Activated T-cell treated with anti-CD3 and anti-CD28 coated beads for 24 hours (primary cell): ENCODE data around the gene HPF1.
"Not testable (repeated sequence)": the region's sequence is repeated elsewhere in the genome, so short reads cannot be mapped to it uniquely, and the experiment has no call there.

ENCODE experiments used
- DNase-seq: peaks from one replicate; pipeline ENCODE4 v3.0.0-alpha.2; 2020; ENCODE audit warnings: low read depth

The HPF1 gene

GRCh38 chr4:169738604-169739003, 19.1 kb downstream of the HPF1 start:
- DNase-seq: not testable (repeated sequence)

DNA sequence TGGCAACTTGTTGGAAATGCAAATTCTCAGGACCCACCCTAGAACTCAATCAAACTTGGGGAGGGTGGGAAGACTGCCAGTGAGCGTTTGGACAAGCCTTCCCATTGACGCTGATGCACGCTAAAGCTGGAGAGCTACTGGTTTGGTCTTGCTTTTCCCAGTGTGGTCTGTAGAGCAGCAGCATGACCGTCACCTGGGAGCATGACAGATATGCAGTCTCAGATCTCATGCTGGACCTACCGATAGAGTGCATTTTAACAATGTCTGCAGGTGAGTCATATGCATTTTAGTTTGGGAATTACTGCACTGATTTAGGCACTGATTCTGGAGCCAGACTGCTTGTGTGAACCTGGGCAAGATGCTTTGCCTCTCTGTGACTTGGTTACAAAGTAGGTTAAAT, 27.2 kb downstream of the HPF1 start:
- no peak for DNase-seq

DNA sequence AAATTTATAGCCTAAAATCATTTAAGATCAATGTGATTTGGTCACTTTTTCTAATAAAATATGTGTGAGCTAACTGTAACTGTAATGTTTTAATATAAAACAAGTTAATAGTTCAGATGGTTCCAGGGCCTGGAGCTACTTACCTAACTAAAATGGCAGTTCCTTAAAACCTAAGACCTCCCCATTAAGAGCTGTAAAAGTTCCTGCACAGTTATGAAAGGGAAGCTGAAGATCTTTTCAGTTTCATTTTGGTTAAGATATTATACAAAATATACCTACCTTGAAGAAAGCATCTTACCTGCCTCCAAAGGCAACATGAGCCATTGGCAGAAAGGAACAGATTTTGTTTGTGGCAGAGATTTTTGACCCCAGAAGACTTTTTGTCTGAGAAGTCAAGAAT, 30.1 kb downstream of the HPF1 start:
- DNase-seq: no peak

DNA sequence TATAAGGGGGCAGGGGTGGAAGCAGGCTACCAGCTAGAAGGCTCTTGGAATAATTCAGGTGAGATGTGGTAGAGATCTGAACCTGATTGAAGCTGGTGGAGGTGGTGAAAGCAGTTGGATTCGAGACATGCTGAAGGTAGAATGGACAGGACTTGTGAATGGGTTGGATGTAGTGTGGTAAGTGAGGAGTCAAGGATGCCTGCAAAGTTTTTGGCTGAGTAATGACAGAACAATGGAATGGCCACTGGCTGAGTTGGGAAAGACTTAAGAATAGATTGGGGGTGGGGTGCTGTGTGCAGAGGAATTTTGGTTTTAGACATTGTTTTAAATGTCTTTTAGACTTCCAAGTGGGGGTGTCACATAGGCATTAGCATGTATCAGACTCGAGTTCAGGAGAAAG, 33.5 kb downstream of the HPF1 start:
- no peak for DNase-seq

DNA sequence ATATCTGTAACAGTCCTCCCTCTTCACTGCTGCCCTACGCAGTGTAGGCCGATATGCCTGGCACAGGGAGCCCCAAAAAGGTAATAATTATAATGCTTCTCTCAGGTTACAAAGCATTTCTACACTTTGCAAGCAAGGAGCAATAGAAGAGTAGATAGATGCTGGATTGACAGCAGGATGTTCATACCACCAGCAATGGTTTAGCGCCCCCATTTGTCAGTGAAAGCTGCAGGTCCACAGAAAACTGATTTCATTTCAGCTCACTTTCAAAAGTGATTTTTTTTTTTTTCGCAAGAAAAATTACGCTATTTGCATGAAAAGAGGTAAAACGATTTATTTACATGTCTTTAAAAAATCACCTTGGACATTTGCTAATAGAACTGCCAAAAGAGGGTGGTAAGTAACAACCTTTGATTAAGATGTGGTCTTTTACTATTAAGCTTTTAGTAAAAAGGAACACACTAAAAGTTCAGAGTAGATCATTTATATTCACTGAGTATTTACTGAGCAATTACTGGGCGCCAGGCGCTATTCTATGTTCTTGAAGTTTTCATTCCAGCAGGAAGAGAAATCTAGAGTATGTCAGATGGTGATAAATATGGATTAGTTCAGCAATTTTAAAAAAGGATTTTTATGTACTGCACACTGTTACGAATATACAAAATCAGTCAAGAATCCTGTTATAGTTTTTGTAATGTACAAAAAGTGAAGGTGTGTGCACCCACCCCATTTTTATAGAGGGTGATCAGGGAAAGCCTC, 34.4 kb downstream of the HPF1 start:
- no peak for DNase-seq

- no peak for DNase-seq
Measured at GRCh38 chr4:169720529-169720928, 37.2 kb downstream of the HPF1 start.

DNA sequence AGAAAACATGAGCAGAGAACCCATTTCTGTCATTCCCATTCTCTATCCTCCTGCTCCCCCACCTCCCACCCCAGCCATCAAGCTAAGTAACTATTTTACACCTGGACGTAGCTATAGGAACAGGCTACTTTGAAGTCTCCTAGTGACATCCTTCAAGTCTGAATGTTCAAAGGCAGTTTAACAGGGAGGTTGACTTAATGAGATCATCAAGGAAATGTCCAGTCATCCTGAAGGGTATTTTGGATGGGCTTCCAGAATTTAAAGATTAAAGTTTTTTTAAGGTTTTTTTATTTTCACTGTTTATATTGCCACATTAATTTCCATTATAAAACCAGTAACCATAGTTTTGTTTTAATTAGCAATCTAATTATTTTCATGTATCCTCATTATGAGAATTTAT, 41.1 kb downstream of the HPF1 start:
- DNase-seq: no peak

- DNase-seq: no peak
Measured at GRCh38 chr4:169715826-169716225, 41.9 kb downstream of the HPF1 start.

GRCh38 chr4:169707958-169708643, 49.6 kb downstream of the HPF1 start:
- DNase-seq: no peak

GRCh38 chr4:169698331-169698730, 59.4 kb downstream of the HPF1 start:
- DNase-seq: no peak

DNA sequence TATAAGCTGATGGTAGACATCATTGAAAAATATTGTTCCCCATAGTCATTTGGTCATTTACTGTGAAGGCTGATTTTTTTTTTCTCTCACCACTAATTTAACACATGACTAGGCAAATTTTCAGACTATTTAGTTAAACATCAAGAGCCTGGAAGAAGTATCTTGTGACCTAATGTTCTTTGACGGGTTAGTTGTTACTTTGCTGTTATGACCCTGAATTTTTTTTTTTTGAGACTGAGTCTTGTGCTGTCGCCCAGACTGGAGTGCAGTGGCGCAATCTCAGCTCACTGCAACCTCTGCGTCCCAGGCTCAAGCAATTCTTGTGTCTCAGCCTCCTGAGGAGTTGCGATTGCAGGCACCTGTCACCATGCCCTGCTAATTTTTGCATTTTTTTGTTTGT, 67.0 kb downstream of the HPF1 start:
- DNase-seq: no peak

- DNase-seq: no peak
Measured at GRCh38 chr4:169689681-169690080, 68.1 kb downstream of the HPF1 start.

GRCh38 chr4:169682372-169683047, 75.2 kb downstream of the HPF1 start:
- no peak for DNase-seq
